ENCODE data around the gene MEST. TPM values are rescaled to one million over a fixed set of nuclear protein-coding genes. Genes with fewer than 3 reads are reported as not detected.

The MEST gene
- total and polyA plus RNA-seq, 2 donors (not counting 1 experiment from before 2014, with no cell fraction given) = 2.5 to 6.6 TPM

DNA sequence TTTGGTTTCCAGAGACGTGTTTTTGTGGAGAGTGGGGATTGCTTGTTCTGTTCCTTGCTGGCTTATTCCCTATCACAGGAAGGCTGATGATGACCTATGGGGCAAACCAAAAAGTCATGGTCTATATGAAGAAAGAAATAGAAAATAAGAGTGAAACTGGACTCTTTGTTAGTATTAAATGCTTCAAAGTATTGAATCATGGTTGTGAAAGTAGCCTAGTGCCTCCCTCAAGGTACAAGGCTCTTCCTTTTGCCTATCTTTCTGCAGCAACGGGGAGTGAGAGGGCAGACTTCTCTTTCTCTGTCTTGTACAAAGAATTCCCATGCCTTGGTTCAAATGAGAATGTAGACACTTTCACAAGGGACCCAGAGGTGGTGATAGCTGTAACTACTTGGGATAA is 9.0 kb downstream of the MEST start:
- intact Hi-C loops (cut with micrococcal nuclease) = no loop called here
- Histone ChIP-seq H3K9me3 (ENCODE audit: control extremely low read depth in 1 of 3, control insufficient read depth in 2 of 3, insufficient read depth in 1 of 3, low read length in 2 of 3) (no peaks in the 10 kb centered on the region), H3K4me1 (ENCODE audit: control insufficient read depth in 2 of 2, insufficient read depth in 2 of 2, low read length in 2 of 2) (no peaks in the 10 kb centered on the region), H4K20me1 (ENCODE audit: control insufficient read depth, insufficient read depth, low read length, poor library complexity, severe bottlenecking) (no peaks in the 10 kb centered on the region), H3K4me2 (replicated peaks; ENCODE audit: low read depth, low read length, poor library complexity, severe bottlenecking) (no peak overlapping the region), H3K27ac (ENCODE audit: low read length in 2 of 2) (no peak overlapping the region), H2AFZ (ENCODE audit: insufficient read depth, low read depth, low read length, poor library complexity, severe bottlenecking) (no peak overlapping the region), H3K9ac (ENCODE audit: low read length) (no peak overlapping the region), H3K4me3 (ENCODE audit: control extremely low read depth in 1 of 5, extremely low read depth in 1 of 5, insufficient read depth in 1 of 5, low read depth in 2 of 5, low read length in 4 of 5) (no peak overlapping the region), H3K27me3 (replicated peaks in 1 of 4; ENCODE audit: control extremely low read depth in 1 of 4, control insufficient read depth in 3 of 4, insufficient read depth in 4 of 4, low read length in 3 of 4) (no peaks in the 10 kb centered on the region), H3K36me3 (replicated peaks in 1 of 2; ENCODE audit: control extremely low read depth in 1 of 2, control insufficient read depth in 1 of 2, extremely low read depth in 1 of 2, insufficient read depth in 2 of 2, low read length in 1 of 2) (peaks cover 12 to 13% of the 10 kb centered on the region in 2 experiments), H3K79me2 (ENCODE audit: control insufficient read depth, insufficient read depth, low read length) (no peaks in the 10 kb centered on the region)
- Mint-ChIP-seq H3K27me3 (no peaks in the 10 kb centered on the region), H3K4me1 (no peaks in the 10 kb centered on the region), H3K4me3 (no peak overlapping the region), H3K9me3 (ENCODE audit: insufficient read depth) (no peaks in the 10 kb centered on the region), H3K27ac (no peak overlapping the region)
- DNase-seq = no peak
- no peak for ATAC-seq (ENCODE audit: low read depth)
- POLR2A ChIA-PET = no interaction called here
- TF ChIP-seq, protein P1, sequence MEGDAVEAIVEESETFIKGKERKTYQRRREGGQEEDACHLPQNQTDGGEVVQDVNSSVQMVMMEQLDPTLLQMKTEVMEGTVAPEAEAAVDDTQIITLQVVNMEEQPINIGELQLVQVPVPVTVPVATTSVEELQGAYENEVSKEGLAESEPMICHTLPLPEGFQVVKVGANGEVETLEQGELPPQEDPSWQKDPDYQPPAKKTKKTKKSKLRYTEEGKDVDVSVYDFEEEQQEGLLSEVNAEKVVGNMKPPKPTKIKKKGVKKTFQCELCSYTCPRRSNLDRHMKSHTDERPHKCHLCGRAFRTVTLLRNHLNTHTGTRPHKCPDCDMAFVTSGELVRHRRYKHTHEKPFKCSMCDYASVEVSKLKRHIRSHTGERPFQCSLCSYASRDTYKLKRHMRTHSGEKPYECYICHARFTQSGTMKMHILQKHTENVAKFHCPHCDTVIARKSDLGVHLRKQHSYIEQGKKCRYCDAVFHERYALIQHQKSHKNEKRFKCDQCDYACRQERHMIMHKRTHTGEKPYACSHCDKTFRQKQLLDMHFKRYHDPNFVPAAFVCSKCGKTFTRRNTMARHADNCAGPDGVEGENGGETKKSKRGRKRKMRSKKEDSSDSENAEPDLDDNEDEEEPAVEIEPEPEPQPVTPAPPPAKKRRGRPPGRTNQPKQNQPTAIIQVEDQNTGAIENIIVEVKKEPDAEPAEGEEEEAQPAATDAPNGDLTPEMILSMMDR (IDR thresholded peaks at IDR 0.05) = no peak
- no peak for TF ChIP-seq EZH2 (IDR thresholded peaks at IDR 0.05; ENCODE audit: borderline replicate concordance, insufficient read depth, low read depth, low read length, poor library complexity, severe bottlenecking)
- CTCF ChIA-PET = no interaction called here
- no CpG with 5 or more reads among the region's 2 CpGs for WGBS (ENCODE audit: insufficient coverage)

DNA sequence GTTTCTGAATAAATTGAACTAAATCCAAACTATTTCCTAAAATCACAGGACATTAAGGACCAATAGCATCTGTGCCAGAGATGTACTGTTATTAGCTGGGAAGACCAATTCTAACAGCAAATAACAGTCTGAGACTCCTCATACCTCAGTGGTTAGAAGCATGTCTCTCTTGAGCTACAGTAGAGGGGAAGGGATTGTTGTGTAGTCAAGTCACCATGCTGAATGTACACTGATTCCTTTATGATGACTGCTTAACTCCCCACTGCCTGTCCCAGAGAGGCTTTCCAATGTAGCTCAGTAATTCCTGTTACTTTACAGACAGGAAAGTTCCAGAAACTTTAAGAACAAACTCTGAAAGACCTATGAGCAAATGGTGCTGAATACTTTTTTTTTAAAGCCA is 13.9 kb downstream of the MEST start:
- Histone ChIP-seq H3K27me3 (replicated peaks in 1 of 4; ENCODE audit: control extremely low read depth in 1 of 4, control insufficient read depth in 3 of 4, insufficient read depth in 4 of 4, low read length in 3 of 4) (no peaks in the 10 kb centered on the region), H4K20me1 (ENCODE audit: control insufficient read depth, insufficient read depth, low read length, poor library complexity, severe bottlenecking) (no peaks in the 10 kb centered on the region), H3K9ac (ENCODE audit: low read length) (no peak overlapping the region), H3K4me3 (ENCODE audit: control extremely low read depth in 1 of 5, extremely low read depth in 1 of 5, insufficient read depth in 1 of 5, low read depth in 2 of 5, low read length in 4 of 5) (no peak overlapping the region), H2AFZ (ENCODE audit: insufficient read depth, low read depth, low read length, poor library complexity, severe bottlenecking) (no peak overlapping the region), H3K79me2 (ENCODE audit: control insufficient read depth, insufficient read depth, low read length) (no peaks in the 10 kb centered on the region), H3K9me3 (ENCODE audit: control extremely low read depth in 1 of 3, control insufficient read depth in 2 of 3, insufficient read depth in 1 of 3, low read length in 2 of 3) (no peaks in the 10 kb centered on the region), H3K4me1 (ENCODE audit: control insufficient read depth in 2 of 2, insufficient read depth in 2 of 2, low read length in 2 of 2) (no peaks in the 10 kb centered on the region), H3K27ac (ENCODE audit: low read length in 2 of 2) (no peak overlapping the region), H3K36me3 (replicated peaks in 1 of 2; ENCODE audit: control extremely low read depth in 1 of 2, control insufficient read depth in 1 of 2, extremely low read depth in 1 of 2, insufficient read depth in 2 of 2, low read length in 1 of 2) (peaks cover 10 to 19% of the 10 kb centered on the region in 2 experiments), H3K4me2 (replicated peaks; ENCODE audit: low read depth, low read length, poor library complexity, severe bottlenecking) (no peak overlapping the region)
- ChIA-PET POLR2A (no interaction called here), CTCF (no interaction called here)
- no peaks in the 10 kb centered on the region for H3K4me1 Mint-ChIP-seq
- ATAC-seq (ENCODE audit: low read depth) (no peak), DNase-seq (no peak)
- no peaks in the 10 kb centered on the region for H3K27me3 Mint-ChIP-seq
- intact Hi-C loops (cut with micrococcal nuclease) = no loop called here
- no peaks in the 10 kb centered on the region for H3K9me3 Mint-ChIP-seq (ENCODE audit: insufficient read depth)
- no peak for TF ChIP-seq EZH2 (IDR thresholded peaks at IDR 0.05; ENCODE audit: borderline replicate concordance, insufficient read depth, low read depth, low read length, poor library complexity, severe bottlenecking)
- TF ChIP-seq, protein P1 (IDR thresholded peaks at IDR 0.05) = no peak
- H3K4me3 Mint-ChIP-seq = no peak overlapping the region
- H3K27ac Mint-ChIP-seq = no peak overlapping the region

Measured in B cell (primary cell).